HepG2 (cell line): ENCODE measurements around the gene SNAP25. TPM values are rescaled to one million over a fixed set of nuclear protein-coding genes. Genes with fewer than 3 reads are reported as not detected.

ENCODE experiments used
- ARID2 ChIP-seq: sonication (generic); formaldehyde crosslinking; IDR thresholded peaks from 2 replicates; pipeline ENCODE4 v1.8.1; 2022; ENCODE audit warnings: mild to moderate bottlenecking, missing genetic modification reagents, borderline replicate concordance
- BRD4 ChIP-seq: sonication (generic); formaldehyde crosslinking; IDR thresholded peaks from 2 replicates; pipeline ENCODE4 v1.4.0; 2020; ENCODE audit warnings: missing genetic modification reagents
- FOXC1 ChIP-seq: sonication (generic); formaldehyde crosslinking; IDR thresholded peaks from 2 replicates; pipeline ENCODE4 v1.8.0; 2022; ENCODE audit warnings: mild to moderate bottlenecking, missing genetic modification reagents, borderline replicate concordance
- FOXK1 ChIP-seq: sonication (generic); formaldehyde crosslinking; IDR thresholded peaks from 2 replicates; pipeline ENCODE4 v1.4.0; 2020; ENCODE audit warnings: low read depth, missing genetic modification reagents, borderline replicate concordance
- HNF1B ChIP-seq: sonication (generic); formaldehyde crosslinking; IDR thresholded peaks from 2 replicates; pipeline ENCODE4 v1.5.1; 2020; ENCODE audit warnings: mild to moderate bottlenecking, moderate library complexity, missing genetic modification reagents
- IKZF1 ChIP-seq: fragments of 450-650 bp; IDR thresholded peaks from 2 replicates; pipeline ENCODE4 v1.7.1; 2016
- NFE2L2 ChIP-seq: fragments of 150-350 bp; IDR thresholded peaks from 2 replicates; pipeline ENCODE4 v1.6.1; 2014; ENCODE audit warnings: low read length
- NR2C2 ChIP-seq: sonication (generic); formaldehyde crosslinking; IDR thresholded peaks from 2 replicates; pipeline ENCODE4 v1.4.0; 2020; ENCODE audit warnings: missing genetic modification reagents, mild to moderate bottlenecking, moderate library complexity, borderline replicate concordance
- PHF21A ChIP-seq: sonication (generic); formaldehyde crosslinking; IDR thresholded peaks from 2 replicates; pipeline ENCODE4 v1.5.0; 2020; ENCODE audit warnings: mild to moderate bottlenecking, missing genetic modification reagents
- PRDM10 ChIP-seq: sonication (generic); formaldehyde crosslinking; IDR thresholded peaks from 2 replicates; pipeline ENCODE4 v1.4.0; 2020; ENCODE audit warnings: low read depth, missing genetic modification reagents
- RFXANK ChIP-seq: IDR thresholded peaks from 2 replicates; pipeline ENCODE4 v1.6.1; 2016
- SIN3A ChIP-seq: IDR thresholded peaks from 2 replicates; pipeline ENCODE4 v1.6.1; 2011; ENCODE audit warnings: low read depth, mild to moderate bottlenecking, control low read depth, low read length, borderline replicate concordance
- SIX4 ChIP-seq: sonication (generic); formaldehyde crosslinking; IDR thresholded peaks from 2 replicates; pipeline ENCODE4 v1.4.0; 2020; ENCODE audit warnings: missing genetic modification reagents
- SP4 ChIP-seq: sonication (generic); formaldehyde crosslinking; IDR thresholded peaks from 2 replicates; pipeline ENCODE4 v1.8.1; 2023; ENCODE audit warnings: mild to moderate bottlenecking, missing genetic modification reagents
- ZMYM4 ChIP-seq: sonication (generic); formaldehyde crosslinking; IDR thresholded peaks from 2 replicates; pipeline ENCODE4 v1.8.1; 2023; ENCODE audit warnings: mild to moderate bottlenecking, missing genetic modification reagents
- ZNF12 ChIP-seq: sonication (generic); formaldehyde crosslinking; IDR thresholded peaks from 2 replicates; pipeline ENCODE4 v1.5.0; 2020; ENCODE audit warnings: missing genetic modification reagents
- ZNF275 ChIP-seq: sonication (generic); formaldehyde crosslinking; IDR thresholded peaks from 2 replicates; pipeline ENCODE4 v1.8.0; 2022; ENCODE audit warnings: missing genetic modification reagents, mild to moderate bottlenecking, inconsistent platforms, borderline replicate concordance
- ZNF430 ChIP-seq: sonication (generic); formaldehyde crosslinking; IDR thresholded peaks from 2 replicates; pipeline ENCODE4 v1.9.0; 2021; ENCODE audit warnings: mild to moderate bottlenecking, missing genetic modification reagents
- ZNF577 ChIP-seq: sonication (generic); formaldehyde crosslinking; IDR thresholded peaks from 2 replicates; pipeline ENCODE4 v1.4.0; 2020; ENCODE audit warnings: mild to moderate bottlenecking, low read depth, missing genetic modification reagents, borderline replicate concordance
- ZSCAN20 ChIP-seq: sonication (generic); formaldehyde crosslinking; IDR thresholded peaks from 2 replicates; pipeline ENCODE4 v1.4.0; 2020; ENCODE audit warnings: missing genetic modification reagents, mild to moderate bottlenecking, borderline replicate concordance
- polyA plus RNA-seq, 8 experiments: library from polyadenylated mRNA; depleted of rRNA in 3 of 8; stranded (reverse) in 7 of 8; unstranded in 1 of 8; fragments of >200 nt; fragmentation: Illumina TruSeq in 4 of 8; extraction: Trizol in 4 of 8; gene quantifications; 2 replicates each; pipeline versions ENCODE4 v1.2.1 to v1.2.3, GENCODE V29; 2011 to 2016; ENCODE audit warnings: low read depth in 4 of 8, missing spikeins in 1 of 8, mixed read lengths in 1 of 8; ENCODE audit not compliant: insufficient read depth in 1 of 8
- total RNA-seq, 5 experiments: library from RNA; depleted of rRNA; stranded (reverse); fragments of >200 nt; fragmentation: Illumina TruSeq; extraction: Trizol; gene quantifications; 2 replicates each; pipeline ENCODE4 v1.2.3, GENCODE V29; 2016; ENCODE audit warnings: low read depth in 1 of 5

The SNAP25 gene
- total and polyA plus RNA-seq, 2 of the 13 experiments (the other 11 are each of a cell fraction or from before 2014, with no cell fraction given), result not detected

GRCh38 chr20:10263385-10264165 is 44.9 kb downstream of the SNAP25 start (continued):
- TF ChIP-seq PRDM10 (CRISPR knock-in tag), result no peak
- TF ChIP-seq PHF21A (CRISPR knock-in tag), result peak; percentile 99
- no peak; the same call in 1 of the 2 replicates for TF ChIP-seq FOXC1 (CRISPR knock-in tag)
- TF ChIP-seq ZSCAN20 (CRISPR knock-in tag), result no peak
- peak; percentile 97 for TF ChIP-seq ZNF12
- peak; percentile 51; the same call in 1 of the 2 replicates for TF ChIP-seq SIN3A
- TF ChIP-seq NFE2L2, result no peak
- TF ChIP-seq FOXK1 (CRISPR knock-in tag), result peak; percentile 98
- peak; percentile 97 for TF ChIP-seq HNF1B (CRISPR knock-in tag)
- no peak; the same call in 1 of the 2 replicates for TF ChIP-seq ZNF275 (CRISPR knock-in tag)
- peak; percentile 48; the same call in 1 of the 2 replicates for TF ChIP-seq NR2C2 (CRISPR knock-in tag)
- no peak for TF ChIP-seq ZNF577 (CRISPR knock-in tag)
- TF ChIP-seq ZMYM4, result peak; percentile 96
- no peak for TF ChIP-seq ARID2
- TF ChIP-seq SP4 (CRISPR knock-in tag), result peak; percentile 18; the same call in 1 of the 2 replicates
- no peak for TF ChIP-seq IKZF1
- TF ChIP-seq RFXANK (CRISPR knock-in tag), result peak; percentile 82; the same call in 1 of the 2 replicates
- TF ChIP-seq SIX4, result peak; percentile 73; the same call in 1 of the 2 replicates
- TF ChIP-seq BRD4, result no peak
- TF ChIP-seq ZNF430, result peak; percentile 65
